Hepatocyte (in vitro differentiated cells): ENCODE results near the gene TNS2.

Experiments used
- CTCF ChIP-seq: fragments of 200-600 bp; sonication (generic); IDR thresholded peaks from 2 replicates; pipeline ENCODE4 v1.5.1; 2016; ENCODE audit warnings: antibody characterized with exemption, mild to moderate bottlenecking; ENCODE audit not compliant: poor library complexity
- EZH2 ChIP-seq: fragments of 200-600 bp; sonication (generic); IDR thresholded peaks from 2 replicates; pipeline ENCODE4 v1.6.1; 2016; ENCODE audit warnings: antibody characterized with exemption, mild to moderate bottlenecking, borderline replicate concordance

- TF ChIP-seq CTCF = no peak
- TF ChIP-seq EZH2 = no peak
These were observed 40.7 kb downstream of the TNS2 start for GRCh38 chr12:53090554-53090953.
